Common myeloid progenitor, CD34-positive (primary cell): Measurements from ENCODE around the gene MAPRE3.

Experiments used
- CTCF ChIA-PET: fragments of 350-600 bp; sonication (Branson Sonifier 250); formaldehyde crosslinking; loops from one replicate; lab custom pipeline; 2021; ENCODE audit warnings: antibody characterized with exemption; lab: Charles Lee
- POLR2A ChIA-PET: fragments of 350-600 bp; sonication (Branson Sonifier 250); formaldehyde crosslinking; loops from one replicate; lab custom pipeline; 2021; ENCODE audit warnings: antibody characterized with exemption; lab: Charles Lee
- DNase-seq, 3 donors: peaks; one replicate each; pipeline versions ENCODE4 v3.0.0 to v3.0.0-alpha.2; 2013
- H3K27ac ChIP-seq, 2 experiments: 1 replicate in 1 of 2; 2 replicates in 1 of 2; pipeline ENCODE4 v1.7.0; 2013; ENCODE audit warnings: inconsistent platforms in 2 of 2, low read length in 2 of 2, mild to moderate bottlenecking in 2 of 2, low read depth in 1 of 2, moderate library complexity in 1 of 2; ENCODE audit not compliant: severe bottlenecking in 2 of 2, insufficient read depth in 1 of 2, poor library complexity in 1 of 2
- H3K27me3 ChIP-seq, 5 experiments: replicated peaks in 2 of 5; 1 replicate in 3 of 5; 2 replicates in 2 of 5; pipeline versions ENCODE4 v1.6.1 to v1.7.0; 2013; ENCODE audit warnings: low read length in 4 of 5, mild to moderate bottlenecking in 2 of 5, moderate library complexity in 2 of 5, inconsistent platforms in 1 of 5; ENCODE audit not compliant: insufficient read depth in 5 of 5, control insufficient read depth in 4 of 5
- H3K36me3 ChIP-seq, 4 experiments: 1 replicate in 2 of 4; 2 replicates in 2 of 4; pipeline versions ENCODE4 v1.6.1 to v1.7.0; 2013; ENCODE audit warnings: low read length in 3 of 4, control low read depth in 1 of 4, mild to moderate bottlenecking in 1 of 4; ENCODE audit not compliant: control insufficient read depth in 4 of 4, insufficient read depth in 4 of 4
- H3K4me1 ChIP-seq, 4 experiments: 1 replicate in 3 of 4; 2 replicates in 1 of 4; pipeline versions ENCODE4 v1.6.1 to v1.7.1; 2013; ENCODE audit warnings: low read length in 3 of 4, mild to moderate bottlenecking in 3 of 4, control low read depth in 1 of 4, inconsistent platforms in 1 of 4, moderate library complexity in 1 of 4; ENCODE audit not compliant: control insufficient read depth in 4 of 4, insufficient read depth in 4 of 4; ENCODE audit errors: control extremely low read depth in 1 of 4
- H3K4me3 ChIP-seq, 7 experiments: 1 replicate in 4 of 7; 2 replicates in 3 of 7; pipeline versions ENCODE4 v1.5.1 to v1.7.0; 2013; ENCODE audit warnings: mild to moderate bottlenecking in 7 of 7, low read length in 6 of 7, moderate library complexity in 6 of 7, inconsistent platforms in 2 of 7, low read depth in 2 of 7, control low read depth in 1 of 7; ENCODE audit not compliant: insufficient read depth in 4 of 7, control insufficient read depth in 1 of 7; ENCODE audit errors: extremely low read depth in 1 of 7
- H3K9me3 ChIP-seq, 5 experiments: 1 replicate in 4 of 5; 2 replicates in 1 of 5; pipeline versions ENCODE4 v1.6.1 to v1.7.1; 2013; ENCODE audit warnings: low read length in 4 of 5, mild to moderate bottlenecking in 2 of 5, inconsistent platforms in 1 of 5, low read depth in 1 of 5, moderate library complexity in 1 of 5; ENCODE audit not compliant: control insufficient read depth in 4 of 5, insufficient read depth in 2 of 5; ENCODE audit errors: control extremely low read depth in 1 of 5
- WGBS: methylation state at CpG from one replicate; pipeline ENCODE4 v1.1.5; 2013; ENCODE audit not compliant: insufficient coverage; 5-methylcytosine and 5-hydroxymethylcytosine counted together

Gene MAPRE3

GRCh38 chr2:27023740-27024139 lies 53.3 kb downstream of the MAPRE3 start:
- WGBS = 88% methylated on average over 2 of the region's 7 CpGs
- no peaks in the 10 kb centered on the region for H3K27me3 ChIP-seq
- H3K9me3 ChIP-seq = no peaks in the 10 kb centered on the region
- H3K27ac ChIP-seq = no peak overlapping the region
- DNase-seq = no peak
- H3K4me1 ChIP-seq = no peaks in the 10 kb centered on the region
- H3K4me3 ChIP-seq = no peak overlapping the region
- ChIA-PET POLR2A (no interaction called here), CTCF (interaction anchor here (1.1 to 11.9 kb wide), 4 partner anchors 11 to 62 kb away, joined by 3 to 319 read pairs (median 6); partner anchors contain the start of genes AGBL5 and MAPRE3)
- peaks cover 0 to 14% (median 5%) of the 10 kb centered on the region in 4 experiments for H3K36me3 ChIP-seq

GRCh38 chr2:27024188-27024587 lies 53.8 kb downstream of the MAPRE3 start:
- ChIA-PET CTCF (interaction anchor here (1.0 to 2.9 kb wide), 5 partner anchors 11 to 178 kb away, joined by 3 to 9 read pairs (median 3); partner anchors contain the start of gene AGBL5), POLR2A (no interaction called here)
- no peak for DNase-seq
- H3K9me3 ChIP-seq = no peaks in the 10 kb centered on the region
- H3K27me3 ChIP-seq = no peaks in the 10 kb centered on the region
- H3K4me1 ChIP-seq = no peaks in the 10 kb centered on the region
- H3K27ac ChIP-seq = no peak overlapping the region
- WGBS = 97% methylated on average over 18 of the region's 18 CpGs
- H3K36me3 ChIP-seq = peaks cover 0 to 14% (median 5%) of the 10 kb centered on the region in 4 experiments
- no peak overlapping the region for H3K4me3 ChIP-seq

GRCh38 chr2:27024812-27025211 lies 54.4 kb downstream of the MAPRE3 start:
- ChIA-PET POLR2A (no interaction called here), CTCF (interaction anchor here (1.0 to 2.9 kb wide), 5 partner anchors 10 to 179 kb away, joined by 3 to 9 read pairs (median 3); partner anchors contain the start of gene AGBL5)
- H3K9me3 ChIP-seq = no peaks in the 10 kb centered on the region
- no peak overlapping the region for H3K27ac ChIP-seq
- peaks cover 2 to 14% (median 6%) of the 10 kb centered on the region in 4 experiments for H3K36me3 ChIP-seq
- no peaks in the 10 kb centered on the region for H3K27me3 ChIP-seq
- no peak overlapping the region for H3K4me3 ChIP-seq
- DNase-seq = no peak
- no peaks in the 10 kb centered on the region for H3K4me1 ChIP-seq
- 86% methylated on average over 6 of the region's 12 CpGs for WGBS

GRCh38 chr2:27025281-27025800 lies 54.9 kb downstream of the MAPRE3 start:
- DNase-seq = no peak
- POLR2A ChIA-PET = no interaction called here
- CTCF ChIA-PET = interaction anchor here (0.9 to 2.9 kb wide), 5 partner anchors 25 to 179 kb away, joined by 3 to 11 read pairs (median 3); partner anchors contain the start of gene AGBL5
- Histone ChIP-seq H3K9me3 (no peaks in the 10 kb centered on the region), H3K36me3 (peaks cover 2 to 14% (median 6%) of the 10 kb centered on the region in 4 experiments), H3K4me1 (no peaks in the 10 kb centered on the region), H3K27ac (no peak overlapping the region), H3K4me3 (no peak overlapping the region), H3K27me3 (no peaks in the 10 kb centered on the region)
- WGBS = 100% methylated on average over 9 of the region's 13 CpGs

GRCh38 chr2:27025861-27026851 lies 55.7 kb downstream of the MAPRE3 start:
- CTCF ChIA-PET = interaction anchor here (0.9 to 2.9 kb wide), 4 partner anchors 13 to 64 kb away, joined by 3 to 11 read pairs (median 6); partner anchors contain the start of gene AGBL5
- Histone ChIP-seq H3K27me3 (no peaks in the 10 kb centered on the region), H3K4me3 (no peak overlapping the region), H3K4me1 (no peaks in the 10 kb centered on the region), H3K36me3 (peaks cover 2 to 14% (median 6%) of the 10 kb centered on the region in 4 experiments), H3K27ac (no peak overlapping the region), H3K9me3 (no peaks in the 10 kb centered on the region)
- no peak for DNase-seq
- WGBS = 97% methylated on average over 21 of the region's 24 CpGs
- POLR2A ChIA-PET = no interaction called here

- Histone ChIP-seq H3K27ac (no peak overlapping the region), H3K4me3 (peak overlapping the region in 1 of 7 experiments; percentile 15), H3K9me3 (no peaks in the 10 kb centered on the region), H3K27me3 (no peaks in the 10 kb centered on the region), H3K36me3 (peaks cover 2 to 14% (median 6%) of the 10 kb centered on the region in 4 experiments), H3K4me1 (peaks cover 0 to 4% (median 3%) of the 10 kb centered on the region in 4 experiments)
- no peak for DNase-seq
- POLR2A ChIA-PET = no interaction called here
- CTCF ChIA-PET = interaction anchor here (0.6 to 1.2 kb wide), 2 partner anchors 12 to 67 kb away, joined by 3 to 4 read pairs; no protein-coding TSS in a partner anchor
- 98% methylated on average over 10 of the region's 10 CpGs for WGBS
These were observed 56.8 kb downstream of the MAPRE3 start for GRCh38 chr2:27027211-27027651.
